IMR-90 (cell line): Measurements from ENCODE around the gene PFDN1. TPM values are rescaled to one million over a fixed set of nuclear protein-coding genes. Genes with fewer than 3 reads are reported as not detected.

ENCODE experiments used
- ATAC-seq: fragments of 200-7000 bp; cut with Tn5 transposase; 2 replicates; pipeline ENCODE4 v1.9.1; 2020; ENCODE audit warnings: low read depth, mild to moderate bottlenecking, moderate library complexity
- BruUV-seq: library from RNA; stranded (reverse); fragments of 400-500 nt; replicated peaks from 2 replicates; lab custom pipeline; 2021; lab: Mats Ljungman, UMichigan
- CTCF ChIA-PET: fragments of 300-600 bp; formaldehyde crosslinking; extraction: SDS; loops from one replicate; lab custom pipeline; 2021; ENCODE audit warnings: antibody characterized with exemption; lab: Yijun Ruan, JAX
- POLR2A ChIA-PET: fragments of 300-600 bp; sonication (Branson Sonifier 250); formaldehyde crosslinking; loops from one replicate; lab custom pipeline; 2022; ENCODE audit warnings: antibody characterized with exemption; ENCODE audit not compliant: unreplicated experiment; lab: Charles Lee
- DNase-seq: peaks from one replicate; pipeline ENCODE4 v3.0.0; 2013
- H2AFZ ChIP-seq: replicated peaks from 2 replicates; pipeline ENCODE3; 2013; ENCODE audit warnings: low read length, mild to moderate bottlenecking; ENCODE audit not compliant: poor library complexity
- H2AK5ac ChIP-seq: 2 replicates; pipeline ENCODE4 v1.6.1; 2013; ENCODE audit warnings: low read depth, low read length, inconsistent platforms
- H2AK9ac ChIP-seq: replicated peaks from 2 replicates; pipeline ENCODE3; 2013; ENCODE audit warnings: mild to moderate bottlenecking, low read depth, low read length, moderate library complexity; ENCODE audit not compliant: poor library complexity
- H2BK120ac ChIP-seq: 2 replicates; pipeline ENCODE4 v1.6.1; 2013; ENCODE audit warnings: low read depth, low read length, inconsistent platforms
- H2BK15ac ChIP-seq: 3 replicates; pipeline ENCODE4 v1.6.1; 2013; ENCODE audit warnings: low read depth, low read length, inconsistent platforms
- H2BK20ac ChIP-seq: 2 replicates; pipeline ENCODE4 v1.6.1; 2013; ENCODE audit warnings: low read depth, mild to moderate bottlenecking, inconsistent platforms, low read length, moderate library complexity
- H2BK5ac ChIP-seq: 2 replicates; pipeline ENCODE4 v1.6.1; 2013; ENCODE audit warnings: mild to moderate bottlenecking, low read depth, low read length, inconsistent platforms; ENCODE audit not compliant: poor library complexity, severe bottlenecking
- H3K14ac ChIP-seq: replicated peaks from 2 replicates; pipeline ENCODE4 v1.6.1; 2013; ENCODE audit warnings: low read depth, low read length, inconsistent platforms
- H3K18ac ChIP-seq: 2 replicates; pipeline ENCODE4 v1.6.1; 2013; ENCODE audit warnings: low read depth, low read length, control low read depth
- H3K23ac ChIP-seq: 2 replicates; pipeline ENCODE4 v1.6.1; 2013; ENCODE audit warnings: low read depth, low read length, inconsistent platforms
- H3K27ac ChIP-seq: 2 replicates; pipeline ENCODE4 v1.5.1; 2013; ENCODE audit warnings: mild to moderate bottlenecking, control low read depth, low read length; ENCODE audit not compliant: insufficient read depth
- H3K27me3 ChIP-seq: 2 replicates; pipeline ENCODE4 v1.6.1; 2013; ENCODE audit warnings: low read length; ENCODE audit not compliant: control insufficient read depth, insufficient read depth
- H3K36me3 ChIP-seq: 2 replicates; pipeline ENCODE4 v1.6.1; 2013; ENCODE audit warnings: low read length, mixed read lengths; ENCODE audit not compliant: control insufficient read depth, insufficient read depth
- H3K4ac ChIP-seq: 2 replicates; pipeline ENCODE4 v1.6.1; 2013; ENCODE audit warnings: low read depth, low read length, inconsistent platforms
- H3K4me1 ChIP-seq: 2 replicates; pipeline ENCODE4 v1.6.1; 2013; ENCODE audit warnings: low read length, mixed read lengths; ENCODE audit not compliant: control insufficient read depth, insufficient read depth
- H3K4me2 ChIP-seq: 2 replicates; pipeline ENCODE4 v1.6.1; 2013; ENCODE audit warnings: low read depth, mild to moderate bottlenecking, control low read depth, low read length, moderate library complexity
- H3K4me3 ChIP-seq: 2 replicates; pipeline ENCODE4 v1.5.1; 2013; ENCODE audit warnings: low read depth, mild to moderate bottlenecking, control low read depth, low read length, moderate library complexity; ENCODE audit not compliant: insufficient read depth
- H3K56ac ChIP-seq: 2 replicates; pipeline ENCODE4 v1.6.1; 2013; ENCODE audit warnings: low read length, inconsistent platforms; ENCODE audit not compliant: insufficient read depth; ENCODE audit errors: extremely low read depth
- H3K79me1 ChIP-seq, 2 experiments: 2 replicates each; pipeline ENCODE4 v1.6.1; 2013; ENCODE audit warnings: low read length in 2 of 2, inconsistent platforms in 1 of 2, low read depth in 1 of 2
- H3K9ac ChIP-seq: 2 replicates; pipeline ENCODE4 v1.6.1; 2013; ENCODE audit warnings: low read depth, low read length, control low read depth
- H3K9me1 ChIP-seq: 2 replicates; pipeline ENCODE4 v1.6.1; 2013; ENCODE audit warnings: low read length, inconsistent platforms; ENCODE audit not compliant: insufficient read depth
- H3K9me3 ChIP-seq: 2 replicates; pipeline ENCODE4 v1.6.1; 2013; ENCODE audit warnings: low read length; ENCODE audit not compliant: control insufficient read depth, insufficient read depth
- H4K20me1 ChIP-seq: 2 replicates; pipeline ENCODE4 v1.6.1; 2013; ENCODE audit warnings: low read length, inconsistent platforms; ENCODE audit not compliant: insufficient read depth
- H4K5ac ChIP-seq: 2 replicates; pipeline ENCODE4 v1.6.1; 2013; ENCODE audit warnings: mild to moderate bottlenecking, low read depth, low read length, control low read depth
- H4K8ac ChIP-seq, 2 experiments: 2 replicates each; pipeline ENCODE4 v1.6.1; 2013; ENCODE audit warnings: low read depth in 2 of 2, low read length in 2 of 2, control low read depth in 1 of 2, inconsistent platforms in 1 of 2
- H4K91ac ChIP-seq: 2 replicates; pipeline ENCODE4 v1.6.1; 2013; ENCODE audit warnings: low read depth, low read length, inconsistent platforms; ENCODE audit not compliant: insufficient read depth
- CEBPB ChIP-seq: IDR thresholded peaks from 2 replicates; pipeline ENCODE4 v1.6.1; 2012; ENCODE audit warnings: low read depth, low read length, improper control_type of control experiment
- CHD1 ChIP-seq: IDR thresholded peaks from 2 replicates; pipeline ENCODE4 v1.6.1; 2012; ENCODE audit warnings: low read depth, low read length, improper control_type of control experiment
- ELK1 ChIP-seq: fragments of 150-350 bp; IDR thresholded peaks from 2 replicates; pipeline ENCODE4 v1.6.1; 2016; ENCODE audit warnings: low read depth, mild to moderate bottlenecking, low read length, moderate library complexity, borderline replicate concordance
- MAFK ChIP-seq: IDR thresholded peaks from 2 replicates; pipeline ENCODE4 v1.6.1; 2012; ENCODE audit warnings: low read depth, low read length, improper control_type of control experiment
- MAZ ChIP-seq: IDR thresholded peaks from 2 replicates; pipeline ENCODE4 v1.6.1; 2012; ENCODE audit warnings: low read depth, mild to moderate bottlenecking, low read length, improper control_type of control experiment, moderate library complexity, borderline replicate concordance
- MXI1 ChIP-seq: IDR thresholded peaks from 2 replicates; pipeline ENCODE4 v1.6.1; 2012; ENCODE audit warnings: low read depth, mild to moderate bottlenecking, low read length, moderate library complexity, borderline replicate concordance
- NFE2L2 ChIP-seq: fragments of 150-350 bp; IDR thresholded peaks from 2 replicates; pipeline ENCODE4 v1.6.1; 2016; ENCODE audit warnings: low read depth, mild to moderate bottlenecking, low read length
- POLR2A ChIP-seq: IDR thresholded peaks from 2 replicates; pipeline ENCODE4 v1.6.1; 2012; ENCODE audit warnings: mild to moderate bottlenecking, low read depth, low read length
- RAD21 ChIP-seq: IDR thresholded peaks from 2 replicates; pipeline ENCODE4 v1.6.1; 2012; ENCODE audit warnings: low read length, improper control_type of control experiment
- RCOR1 ChIP-seq: IDR thresholded peaks from 2 replicates; pipeline ENCODE4 v1.6.1; 2012; ENCODE audit warnings: mild to moderate bottlenecking, low read length, improper control_type of control experiment; ENCODE audit not compliant: insufficient replicate concordance
- SMC3 ChIP-seq: fragments of 150-350 bp; IDR thresholded peaks from 2 replicates; pipeline ENCODE4 v1.6.1; 2016; ENCODE audit warnings: low read depth, mild to moderate bottlenecking, antibody characterized with exemption, low read length, moderate library complexity
- USF2 ChIP-seq: fragments of 150-350 bp; IDR thresholded peaks from 2 replicates; pipeline ENCODE4 v1.6.1; 2017; ENCODE audit warnings: mild to moderate bottlenecking, antibody characterized with exemption, low read length, low read depth
- WGBS, 2 experiments: methylation state at CpG; one replicate each; pipeline versions ENCODE4 v1.1.5 to v1.1.7; 2013; ENCODE audit warnings: missing lambda C conversion rate in 2 of 2; ENCODE audit not compliant: insufficient read length in 1 of 2; ENCODE audit errors: extremely low coverage in 2 of 2; 5-methylcytosine and 5-hydroxymethylcytosine counted together
- dilution Hi-C: fragments of 300-500 bp; cut with HindIII; formaldehyde crosslinking; loops from one replicate; pipeline ENCODE4 v1.14.3; 2018; ENCODE audit warnings: low sequenced_read_pairs; ENCODE audit not compliant: unreplicated experiment
- in situ Hi-C: fragments of 300-500 bp; cut with MboI; formaldehyde crosslinking; loops from 3 replicates; pipeline ENCODE4 v1.14.3; 2019; ENCODE audit warnings: low sequenced_read_pairs, inconsistent platforms, mixed read lengths
- intact Hi-C: fragments of 100-400 bp; cut with micrococcal nuclease; formaldehyde crosslinking; loops from 2 replicates; pipeline ENCODE4 v1.10.0; 2022
- polyA plus RNA-seq, 3 experiments: library from polyadenylated mRNA; depleted of rRNA; stranded (reverse); fragments of >200 nt; gene quantifications; 2 replicates each; pipeline ENCODE4 v1.2.3, GENCODE V29; 2012; ENCODE audit warnings: low replicate concordance in 1 of 3
- total RNA-seq: library from RNA; depleted of rRNA; stranded (reverse); fragments of >200 nt; gene quantifications from 2 replicates; pipeline ENCODE4 v1.2.3, GENCODE V29; 2012

Gene PFDN1
- total and polyA plus RNA-seq, 2 of the 4 experiments (the other 2 are of a cell fraction): 98.8 to 134 TPM

- CTCF ChIA-PET: no interaction called here
These were observed 9.9 kb upstream of the PFDN1 start for GRCh38 chr5:140312791-140313189.

More at GRCh38 chr5:140312791-140313189, 9.9 kb upstream of the PFDN1 start:
- Histone ChIP-seq H4K91ac (peak overlapping the region; percentile 7; the same call in 1 of the 2 replicates), H3K4ac (peak overlapping the region; percentile 24; the same call in 1 of the 2 replicates), H2AK5ac (peak overlapping the region; percentile 90), H2BK20ac (peak overlapping the region; percentile 45; the same call in 1 of the 2 replicates), H2BK15ac (peak overlapping the region; percentile 84; the same call in 2 of the 3 replicates), H3K18ac (0 out of 2 replicates have a peak overlapping the region, but pooled peaks have one; percentile 53), H2BK120ac (0 out of 2 replicates have a peak overlapping the region, but pooled peaks have one; percentile 33), H3K4me2 (no peak overlapping the region), H3K23ac (0 out of 2 replicates have a peak overlapping the region, but pooled peaks have one; percentile 21), H2AFZ (no peak overlapping the region), H3K79me1 (no peaks in the 10 kb centered on the region), H3K4me1 (peaks cover 10% of the 10 kb centered on the region), H3K4me3 (no peak overlapping the region), H3K36me3 (no peaks in the 10 kb centered on the region), H3K9me1 (peaks cover 12% of the 10 kb centered on the region), H4K20me1 (no peaks in the 10 kb centered on the region), H3K9ac (no peak overlapping the region), H3K27me3 (no peaks in the 10 kb centered on the region), H4K8ac (0 out of 4 replicates have a peak overlapping the region, but pooled peaks of 1 of the 2 experiments have one; percentile 22), H2AK9ac (no peak overlapping the region), H3K27ac (peak overlapping the region; percentile 57), H3K56ac (no peak overlapping the region), H4K5ac (no peak overlapping the region; the same call in 1 of the 2 replicates), H2BK5ac (peak overlapping the region; percentile 25), H3K9me3 (no peaks in the 10 kb centered on the region), H3K14ac (no peak overlapping the region)
- TF ChIP-seq NFE2L2: no peak
- no peak for TF ChIP-seq MAFK
- no peak for TF ChIP-seq CHD1
- TF ChIP-seq ELK1: no peak
- no peak for TF ChIP-seq RAD21
- TF ChIP-seq MXI1: no peak
- TF ChIP-seq MAZ: no peak
- TF ChIP-seq USF2: no peak
- no peak for TF ChIP-seq RCOR1
- no peak; the same call in 1 of the 2 replicates for TF ChIP-seq CEBPB
- no peak for TF ChIP-seq POLR2A
- TF ChIP-seq SMC3: no peak; the same call in 1 of the 2 replicates
- POLR2A ChIA-PET: interaction anchor here (0.5 kb wide), 1 partner anchor 7 kb away, joined by 5 read pairs; no protein-coding TSS in a partner anchor
- ATAC-seq (no peak), DNase-seq (no peak)
- intact Hi-C loops (no loop called here), dilution Hi-C loops (no loop called here), in situ Hi-C loops (no loop called here)
- WGBS, 2 experiments: no CpG with 5 or more reads among the region's 7 CpGs
- no TSS peak for BruUV-seq
